D721Med (cell line): ENCODE data around the gene TMEM238L.

Experiments
- DNase-seq: peaks from one replicate; pipeline ENCODE4 v3.0.0; 2011; ENCODE audit warnings: low spot score; ENCODE audit not compliant: insufficient read length
- FAIRE-seq: peaks from 2 replicates; lab custom pipeline; 2011; peaks lifted over from hg19 to GRCh38; lab: Jason Lieb, UNC
- TF ChIP-seq, protein P1 (sequence below): IDR thresholded peaks from 2 replicates; pipeline ENCODE4 v1.5.1; 2012; ENCODE audit warnings: mild to moderate bottlenecking, control low read depth; ENCODE audit not compliant: insufficient read depth; ENCODE audit errors: missing control alignments

Gene TMEM238L

DNA sequence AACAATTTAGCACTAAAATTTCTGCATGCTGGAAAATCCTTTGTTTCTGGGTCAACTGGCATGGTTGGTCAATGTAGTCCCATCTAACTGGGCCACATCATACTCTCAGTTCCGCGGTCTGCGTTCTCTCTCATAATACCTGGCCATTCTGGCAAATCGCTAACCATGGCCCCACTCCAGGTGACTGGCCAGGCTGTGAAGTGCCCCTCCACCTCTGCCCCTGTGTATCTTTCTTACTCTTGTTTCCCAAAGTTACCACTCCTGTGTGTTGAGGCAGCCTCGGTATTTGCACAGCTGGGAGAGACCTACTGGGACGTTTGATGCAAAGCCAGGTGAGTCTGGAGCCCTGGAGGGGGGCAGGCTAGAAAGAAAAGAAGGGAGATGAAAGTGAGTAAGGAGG, 2.0 kb upstream of the TMEM238L start:
- DNase-seq (no peak), FAIRE-seq (no peak)
- TF ChIP-seq, protein P1, sequence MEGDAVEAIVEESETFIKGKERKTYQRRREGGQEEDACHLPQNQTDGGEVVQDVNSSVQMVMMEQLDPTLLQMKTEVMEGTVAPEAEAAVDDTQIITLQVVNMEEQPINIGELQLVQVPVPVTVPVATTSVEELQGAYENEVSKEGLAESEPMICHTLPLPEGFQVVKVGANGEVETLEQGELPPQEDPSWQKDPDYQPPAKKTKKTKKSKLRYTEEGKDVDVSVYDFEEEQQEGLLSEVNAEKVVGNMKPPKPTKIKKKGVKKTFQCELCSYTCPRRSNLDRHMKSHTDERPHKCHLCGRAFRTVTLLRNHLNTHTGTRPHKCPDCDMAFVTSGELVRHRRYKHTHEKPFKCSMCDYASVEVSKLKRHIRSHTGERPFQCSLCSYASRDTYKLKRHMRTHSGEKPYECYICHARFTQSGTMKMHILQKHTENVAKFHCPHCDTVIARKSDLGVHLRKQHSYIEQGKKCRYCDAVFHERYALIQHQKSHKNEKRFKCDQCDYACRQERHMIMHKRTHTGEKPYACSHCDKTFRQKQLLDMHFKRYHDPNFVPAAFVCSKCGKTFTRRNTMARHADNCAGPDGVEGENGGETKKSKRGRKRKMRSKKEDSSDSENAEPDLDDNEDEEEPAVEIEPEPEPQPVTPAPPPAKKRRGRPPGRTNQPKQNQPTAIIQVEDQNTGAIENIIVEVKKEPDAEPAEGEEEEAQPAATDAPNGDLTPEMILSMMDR = no peak

DNA sequence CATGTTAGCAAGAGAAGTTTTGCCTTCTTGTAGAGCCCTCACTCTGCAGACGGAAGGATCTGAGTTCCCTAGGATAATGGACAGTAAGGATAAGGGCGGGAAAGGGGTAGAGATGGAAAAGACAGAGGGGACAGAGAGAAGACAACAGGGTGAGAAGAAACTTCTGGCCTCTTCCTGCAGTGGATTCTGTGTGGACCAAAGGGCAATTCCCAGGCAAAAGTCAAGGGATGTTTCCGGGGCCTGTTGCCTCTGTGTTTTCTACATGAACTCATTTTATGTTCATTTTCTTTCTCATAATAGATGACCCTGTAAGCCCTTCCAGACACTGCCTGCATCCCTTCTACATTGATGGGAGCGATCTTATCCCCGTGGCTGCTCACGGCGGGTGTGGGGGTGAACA, 647 bp upstream of the TMEM238L start:
- no peak for FAIRE-seq
- DNase-seq = no peak
- TF ChIP-seq, protein P1 = no peak

DNA sequence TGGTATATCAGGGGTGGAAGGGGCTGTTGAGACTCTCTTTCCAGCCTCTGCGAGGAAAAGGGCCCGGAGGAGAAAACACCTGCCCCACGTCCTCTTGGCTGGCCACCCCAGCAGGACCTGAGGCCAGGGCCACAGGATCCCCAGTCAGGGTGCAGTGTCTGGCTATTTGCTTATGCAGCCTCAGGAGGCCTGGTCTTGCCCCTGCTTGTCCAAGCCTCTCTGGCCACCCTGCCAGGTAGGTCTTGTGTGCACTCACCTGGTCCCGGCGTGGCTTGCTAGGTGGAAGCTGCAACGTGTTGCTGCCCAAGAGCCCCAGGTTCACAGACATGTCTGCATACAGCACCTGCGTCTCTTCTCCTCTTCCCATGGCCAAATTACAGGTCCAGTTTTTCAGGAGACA, 549 bp downstream of the TMEM238L start:
- DNase-seq = no peak
- no peak for FAIRE-seq
- TF ChIP-seq, protein P1 = no peak

DNA sequence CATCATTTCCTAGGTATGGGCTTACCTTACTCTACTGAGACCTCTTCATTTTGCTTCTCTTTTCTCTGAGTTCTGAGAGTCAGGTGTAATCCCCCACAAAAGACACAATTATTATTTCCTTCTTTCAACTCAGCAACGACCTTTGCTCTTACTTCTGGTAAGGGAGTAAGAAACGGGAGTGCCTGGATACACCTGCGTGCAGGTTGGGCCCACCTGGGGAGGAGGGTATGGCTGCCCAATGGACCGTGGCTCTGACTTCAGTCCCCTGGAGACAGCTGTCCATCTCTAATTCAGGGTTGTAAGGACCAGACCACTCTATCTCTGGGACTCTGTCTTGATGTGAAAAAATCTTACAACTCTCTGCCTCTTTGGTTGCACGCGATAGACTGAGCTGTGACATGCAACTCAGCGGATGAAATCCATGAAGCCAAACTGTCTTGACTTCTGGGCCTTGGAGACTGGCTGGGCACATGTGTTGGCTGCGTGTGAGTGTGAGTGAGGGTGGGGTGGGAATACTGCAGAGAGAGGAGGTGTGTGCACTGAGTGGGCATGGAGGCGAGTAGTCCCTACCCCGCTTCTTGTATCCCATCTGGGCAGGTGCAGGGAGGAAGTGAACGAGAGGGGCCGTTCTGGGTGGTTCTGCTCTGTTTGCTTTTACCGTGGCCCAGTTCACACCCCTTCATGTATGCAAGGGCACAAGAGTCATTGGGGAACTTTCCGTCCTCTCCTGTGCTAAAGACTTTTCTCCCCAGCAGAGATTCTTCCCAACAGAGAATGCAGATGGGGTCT, 1.2 kb downstream of the TMEM238L start:
- no peak for DNase-seq
- TF ChIP-seq, protein P1 = no peak
- FAIRE-seq = no peak

DNA sequence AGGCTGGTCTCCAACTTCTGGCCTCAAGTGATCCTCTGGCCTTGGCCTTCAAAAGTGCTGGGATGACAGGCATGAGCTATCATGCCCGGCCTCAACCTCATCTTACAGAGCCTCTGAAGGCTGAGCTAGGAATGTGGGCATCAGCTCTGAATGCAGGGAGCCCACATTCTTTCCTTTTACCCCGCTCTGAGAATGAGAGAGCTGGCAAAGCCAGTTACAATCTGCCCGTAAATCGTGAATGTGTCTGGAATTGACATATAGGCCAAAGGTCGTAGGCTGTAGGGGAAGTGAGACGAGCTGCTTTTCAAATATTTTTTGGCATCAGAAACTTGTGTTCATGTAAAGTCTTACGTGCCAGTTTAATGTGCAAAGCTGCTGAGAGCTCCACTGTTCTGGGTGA, 4.5 kb downstream of the TMEM238L start:
- TF ChIP-seq, protein P1 = no peak
- FAIRE-seq (no peak), DNase-seq (no peak)

DNA sequence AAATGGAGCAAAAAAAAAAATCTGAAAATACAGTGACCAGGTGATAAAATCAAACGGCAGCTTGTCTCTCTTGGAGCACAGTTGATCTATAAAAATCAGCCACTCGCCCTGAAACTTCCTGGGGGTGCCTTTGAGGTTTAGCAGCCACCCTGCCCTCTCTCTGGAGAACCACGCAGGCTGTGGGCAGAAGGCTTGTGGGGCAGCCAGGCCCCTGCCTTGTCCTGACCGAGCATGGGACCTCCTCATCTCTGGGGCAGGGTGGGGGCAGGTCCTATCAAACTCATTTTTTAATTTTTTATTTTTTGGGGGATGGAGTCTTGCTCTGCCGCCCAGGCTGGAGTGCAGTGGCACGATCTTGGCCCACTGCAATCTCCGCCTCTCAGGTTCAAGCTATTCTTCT, 5.0 kb downstream of the TMEM238L start:
- DNase-seq (no peak), FAIRE-seq (no peak)
- TF ChIP-seq, protein P1 = no peak

DNA sequence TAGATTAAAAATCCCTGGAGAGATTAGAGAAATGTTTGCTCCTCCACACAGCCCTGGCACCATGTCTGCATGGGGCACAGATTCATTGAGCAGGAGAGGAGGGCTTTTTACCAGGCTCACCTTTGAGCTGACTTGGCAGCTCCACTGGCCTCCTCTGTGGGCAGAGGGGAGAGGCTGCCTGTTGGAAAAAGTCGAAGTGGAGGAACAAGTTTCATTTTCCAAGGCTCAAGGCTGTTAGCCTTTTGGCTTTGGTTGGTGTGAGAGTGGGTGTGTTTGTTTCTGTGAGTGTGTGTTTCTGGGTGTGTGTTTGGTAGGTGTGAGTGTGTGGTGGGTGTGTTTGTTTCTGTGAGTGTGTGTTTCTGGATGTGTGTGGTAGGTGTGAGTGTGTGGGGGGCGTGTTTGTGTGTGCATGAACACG, 5.6 kb downstream of the TMEM238L start:
- FAIRE-seq (no peak), DNase-seq (no peak)
- TF ChIP-seq, protein P1 = no peak
